Sigmoid colon (tissue), 7 donors: ENCODE data around the gene ST14. TPM values are rescaled to one million over a fixed set of nuclear protein-coding genes. Genes with fewer than 3 reads are reported as not detected.

Experiments
- DNase-seq: peaks from one replicate; pipeline ENCODE4 v3.0.0-alpha.2; 2019
- H3K27ac ChIP-seq, 4 donors: fragments of 200-600 bp; sonication (generic); one replicate each; pipeline ENCODE4 v1.5.1; 2016 to 2019; ENCODE audit warnings: mild to moderate bottlenecking in 1 of 4
- H3K27me3 ChIP-seq, 3 donors: fragments of 200-600 bp; sonication (generic); one replicate each; pipeline ENCODE4 v1.5.1; 2019; ENCODE audit warnings: mild to moderate bottlenecking in 1 of 3
- H3K36me3 ChIP-seq, 4 donors: fragments of 200-600 bp; sonication (generic); one replicate each; pipeline ENCODE4 v1.5.1; 2016 to 2019
- H3K4me1 ChIP-seq, 4 donors: fragments of 200-600 bp; sonication (generic); one replicate each; pipeline ENCODE4 v1.5.1; 2017 to 2019
- H3K4me3 ChIP-seq, 4 donors: fragments of 200-600 bp; sonication (generic); one replicate each; pipeline ENCODE4 v1.5.1; 2017 to 2019; ENCODE audit warnings: mild to moderate bottlenecking in 2 of 4, moderate library complexity in 1 of 4
- H3K9me3 ChIP-seq, 4 donors: fragments of 200-600 bp in 3 of 4; sonication (generic) in 3 of 4; one replicate each; pipeline versions ENCODE4 v1.5.1 to v1.6.1; 2013 to 2019
- CTCF ChIP-seq, 4 experiments: fragments of 450-650 bp in 3 of 4; fragments of 200-600 bp in 1 of 4; IDR thresholded peaks; one replicate each; pipeline ENCODE4 v1.5.1; 2016 to 2019; ENCODE audit warnings: antibody characterized with exemption in 4 of 4, mild to moderate bottlenecking in 3 of 4, moderate library complexity in 2 of 4
- EP300 ChIP-seq, 4 donors: sonication (generic); formaldehyde crosslinking; IDR thresholded peaks; one replicate each; pipeline ENCODE4 v1.6.1; 2017; ENCODE audit warnings: antibody characterized with exemption in 4 of 4
- POLR2A ChIP-seq, 2 donors: fragments of 450-650 bp; IDR thresholded peaks; one replicate each; pipeline ENCODE4 v1.6.1; 2016; ENCODE audit warnings: antibody characterized with exemption in 2 of 2, mild to moderate bottlenecking in 2 of 2, moderate library complexity in 2 of 2
- POLR2AphosphoS5 ChIP-seq, 4 donors: sonication (generic); formaldehyde crosslinking; IDR thresholded peaks; one replicate each; pipeline ENCODE4 v1.6.1; 2017; ENCODE audit warnings: antibody characterized with exemption in 4 of 4
- WGBS, 2 donors: extraction: QIAGEN DNeasy Blood & Tissue Kit; methylation state at CpG; one replicate each; pipeline ENCODE4 v1.1.7; 2013; 5-methylcytosine and 5-hydroxymethylcytosine counted together
- intact Hi-C: fragments of 100-400 bp; cut with DNase I; formaldehyde crosslinking; loops from one replicate; pipeline ENCODE4 v1.15.1; 2023
- polyA plus RNA-seq, 3 donors: library from polyadenylated mRNA; stranded (reverse); fragments of 200-250 nt; gene quantifications; one replicate each; pipeline ENCODE4 v1.2.3, GENCODE V29; 2013
- total RNA-seq, 4 donors: library from RNA; depleted of rRNA; stranded (reverse); fragments of >200 nt; gene quantifications; one replicate each; pipeline ENCODE4 v1.1.0, GENCODE V29; 2016
- donor health status: healthy with polysubstance abuse.
- donor health status: Bipolar disorder and iron deficiency.
- donor health status: healthy.

Gene ST14
- total and polyA plus RNA-seq, 7 donors = 1.8 to 324 (median 5.1) TPM

- DNase-seq = no peak
- 29 to 61% methylated on average over 2 of the region's 2 CpGs for WGBS, 2 donors
- H3K4me1 ChIP-seq = peaks cover 0 to 14% (median 12%) of the 10 kb centered on the region in 4 donors
- no peak overlapping the region for H3K4me3 ChIP-seq
- H3K27ac ChIP-seq = no peak overlapping the region
- no peaks in the 10 kb centered on the region for H3K36me3 ChIP-seq
- no peaks in the 10 kb centered on the region for H3K9me3 ChIP-seq
- TF ChIP-seq POLR2A (IDR thresholded peaks at IDR 0.05) = no peak
- TF ChIP-seq EP300 (IDR thresholded peaks at IDR 0.05) = no peak
- no peak for TF ChIP-seq POLR2AphosphoS5 (IDR thresholded peaks at IDR 0.05)
- TF ChIP-seq CTCF (IDR thresholded peaks at IDR 0.05) = no peak
- intact Hi-C loops = no loop called here
- peaks cover 11 to 39% (median 17%) of the 10 kb centered on the region in 3 donors for H3K27me3 ChIP-seq
These were observed 4.6 kb downstream of the ST14 start for GRCh38 chr11:130164221-130164570.

GRCh38 chr11:130165601-130166456 is 6.2 kb downstream of the ST14 start:
- no peaks in the 10 kb centered on the region for H3K9me3 ChIP-seq
- H3K4me3 ChIP-seq = no peak overlapping the region
- 33 to 63% methylated on average over 9 of the region's 9 CpGs for WGBS, 2 donors
- intact Hi-C loops = no loop called here
- no peak for DNase-seq
- TF ChIP-seq POLR2A (IDR thresholded peaks at IDR 0.05) (no peak), POLR2AphosphoS5 (IDR thresholded peaks at IDR 0.05) (no peak), CTCF (IDR thresholded peaks at IDR 0.05) (no peak), EP300 (IDR thresholded peaks at IDR 0.05) (no peak)
- H3K27me3 ChIP-seq = peaks cover 0 to 22% (median 3%) of the 10 kb centered on the region in 3 donors
- H3K4me1 ChIP-seq = no peaks in the 10 kb centered on the region
- H3K27ac ChIP-seq = no peak overlapping the region
- H3K36me3 ChIP-seq = no peaks in the 10 kb centered on the region

- Histone ChIP-seq H3K36me3 (no peaks in the 10 kb centered on the region), H3K4me3 (no peak overlapping the region), H3K9me3 (no peaks in the 10 kb centered on the region), H3K27ac (no peak overlapping the region), H3K4me1 (no peaks in the 10 kb centered on the region), H3K27me3 (peaks cover 0 to 16% (median 0%) of the 10 kb centered on the region in 3 donors)
- no peak for TF ChIP-seq CTCF (IDR thresholded peaks at IDR 0.05)
- no peak for TF ChIP-seq POLR2AphosphoS5 (IDR thresholded peaks at IDR 0.05)
- peak in 1 of 2 donors; percentile 16 for TF ChIP-seq POLR2A (IDR thresholded peaks at IDR 0.05)
- TF ChIP-seq EP300 (IDR thresholded peaks at IDR 0.05) = no peak
- 8 to 32% methylated on average over 4 of the region's 4 CpGs for WGBS, 2 donors
- DNase-seq = no peak
- intact Hi-C loops = no loop called here
These were observed 6.8 kb downstream of the ST14 start for GRCh38 chr11:130166457-130166784.

- Histone ChIP-seq H3K4me1 (no peaks in the 10 kb centered on the region), H3K36me3 (no peaks in the 10 kb centered on the region), H3K9me3 (no peaks in the 10 kb centered on the region), H3K27ac (no peak overlapping the region), H3K27me3 (peaks cover 0 to 9% (median 0%) of the 10 kb centered on the region in 3 donors), H3K4me3 (no peak overlapping the region)
- DNase-seq = no peak
- TF ChIP-seq POLR2A (IDR thresholded peaks at IDR 0.05) (no peak), POLR2AphosphoS5 (IDR thresholded peaks at IDR 0.05) (no peak), EP300 (IDR thresholded peaks at IDR 0.05) (no peak), CTCF (IDR thresholded peaks at IDR 0.05) (no peak)
- intact Hi-C loops = no loop called here
- 68 to 92% methylated on average over 3 of the region's 3 CpGs for WGBS, 2 donors
These were observed 7.6 kb downstream of the ST14 start for GRCh38 chr11:130167146-130167545.
